Breast epithelium (tissue), 3 donors: ENCODE data around the gene CIBAR2.

ENCODE experiments used
- POLR2A ChIP-seq: fragments of 450-650 bp; IDR thresholded peaks from one replicate; pipeline ENCODE4 v1.6.1; 2016; ENCODE audit warnings: antibody characterized with exemption, mild to moderate bottlenecking, moderate library complexity
- POLR2AphosphoS5 ChIP-seq, 3 donors: sonication (generic); formaldehyde crosslinking; IDR thresholded peaks; one replicate each; pipeline ENCODE4 v1.6.1; 2017; ENCODE audit warnings: antibody characterized with exemption in 3 of 3
- TF ChIP-seq, protein P1 (sequence below), 3 donors: fragments of 450-650 bp; IDR thresholded peaks; one replicate each; pipeline ENCODE4 v1.5.1; 2016 to 2017; ENCODE audit warnings: antibody characterized with exemption in 3 of 3, mild to moderate bottlenecking in 3 of 3, moderate library complexity in 3 of 3

GRCh38 chr16:85138825-85139627, 26.8 kb upstream of the CIBAR2 start:
- TF ChIP-seq POLR2AphosphoS5 (IDR thresholded peaks at IDR 0.05), result no peak
- TF ChIP-seq, protein P1, sequence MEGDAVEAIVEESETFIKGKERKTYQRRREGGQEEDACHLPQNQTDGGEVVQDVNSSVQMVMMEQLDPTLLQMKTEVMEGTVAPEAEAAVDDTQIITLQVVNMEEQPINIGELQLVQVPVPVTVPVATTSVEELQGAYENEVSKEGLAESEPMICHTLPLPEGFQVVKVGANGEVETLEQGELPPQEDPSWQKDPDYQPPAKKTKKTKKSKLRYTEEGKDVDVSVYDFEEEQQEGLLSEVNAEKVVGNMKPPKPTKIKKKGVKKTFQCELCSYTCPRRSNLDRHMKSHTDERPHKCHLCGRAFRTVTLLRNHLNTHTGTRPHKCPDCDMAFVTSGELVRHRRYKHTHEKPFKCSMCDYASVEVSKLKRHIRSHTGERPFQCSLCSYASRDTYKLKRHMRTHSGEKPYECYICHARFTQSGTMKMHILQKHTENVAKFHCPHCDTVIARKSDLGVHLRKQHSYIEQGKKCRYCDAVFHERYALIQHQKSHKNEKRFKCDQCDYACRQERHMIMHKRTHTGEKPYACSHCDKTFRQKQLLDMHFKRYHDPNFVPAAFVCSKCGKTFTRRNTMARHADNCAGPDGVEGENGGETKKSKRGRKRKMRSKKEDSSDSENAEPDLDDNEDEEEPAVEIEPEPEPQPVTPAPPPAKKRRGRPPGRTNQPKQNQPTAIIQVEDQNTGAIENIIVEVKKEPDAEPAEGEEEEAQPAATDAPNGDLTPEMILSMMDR (IDR thresholded peaks at IDR 0.05), result no peak
- TF ChIP-seq POLR2A, result no peak
